ENCODE measurements around the gene OR8D2. TPM values are rescaled to one million over a fixed set of nuclear protein-coding genes. Genes with fewer than 3 reads are reported as not detected.

OR8D2 gene
- total and polyA plus RNA-seq, 2 of the 13 experiments (the other 11 are each of a cell fraction or from before 2014, with no cell fraction given): not detected

DNA sequence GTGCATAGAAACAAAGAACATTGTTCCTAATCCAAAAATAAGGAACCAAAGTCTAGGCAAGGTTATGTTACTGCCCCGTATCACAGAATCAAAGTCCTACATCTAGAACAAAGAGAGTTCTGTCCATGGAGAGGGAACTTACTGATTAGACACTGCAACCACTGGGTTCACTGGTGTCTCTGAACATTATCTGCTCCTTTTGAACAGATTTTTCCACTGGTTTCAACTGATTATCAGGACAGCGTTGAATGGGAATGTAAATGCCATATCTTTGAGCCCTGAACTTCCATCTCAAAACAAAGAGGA is 20.1 kb upstream of the OR8D2 start (continued):
- TF ChIP-seq, protein P1, sequence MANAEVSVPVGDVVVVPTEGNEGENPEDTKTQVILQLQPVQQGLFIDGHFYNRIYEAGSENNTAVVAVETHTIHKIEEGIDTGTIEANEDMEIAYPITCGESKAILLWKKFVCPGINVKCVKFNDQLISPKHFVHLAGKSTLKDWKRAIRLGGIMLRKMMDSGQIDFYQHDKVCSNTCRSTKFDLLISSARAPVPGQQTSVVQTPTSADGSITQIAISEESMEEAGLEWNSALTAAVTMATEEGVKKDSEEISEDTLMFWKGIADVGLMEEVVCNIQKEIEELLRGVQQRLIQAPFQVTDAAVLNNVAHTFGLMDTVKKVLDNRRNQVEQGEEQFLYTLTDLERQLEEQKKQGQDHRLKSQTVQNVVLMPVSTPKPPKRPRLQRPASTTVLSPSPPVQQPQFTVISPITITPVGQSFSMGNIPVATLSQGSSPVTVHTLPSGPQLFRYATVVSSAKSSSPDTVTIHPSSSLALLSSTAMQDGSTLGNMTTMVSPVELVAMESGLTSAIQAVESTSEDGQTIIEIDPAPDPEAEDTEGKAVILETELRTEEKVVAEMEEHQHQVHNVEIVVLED (CRISPR knock-in tag; IDR thresholded peaks at IDR 0.05; ENCODE audit: borderline replicate concordance): no peak
- TF ChIP-seq ZNF124 (CRISPR knock-in tag; IDR thresholded peaks at IDR 0.05) (no peak), GFI1 (CRISPR knock-in tag; IDR thresholded peaks at IDR 0.05; ENCODE audit: borderline replicate concordance) (0 out of 2 replicates have a peak, but pooled peaks have one; percentile 45), ZNF713 (CRISPR knock-in tag; IDR thresholded peaks at IDR 0.05) (no peak), ZNF839 (CRISPR knock-in tag; IDR thresholded peaks at IDR 0.05; ENCODE audit: borderline replicate concordance) (no peak), SOX5 (CRISPR knock-in tag; IDR thresholded peaks at IDR 0.05; ENCODE audit: borderline replicate concordance) (peak; percentile 74; the same call in 1 of the 2 replicates), POGZ (CRISPR knock-in tag; IDR thresholded peaks at IDR 0.05) (no peak), REL (CRISPR knock-in tag; conservative IDR thresholded peaks at IDR 0.05) (no peak), SOX13 (IDR thresholded peaks at IDR 0.05) (no peak), SOX13 (CRISPR knock-in tag; conservative IDR thresholded peaks at IDR 0.05 in 1 of 2, IDR thresholded peaks at IDR 0.05 in 1 of 2) (peak in 1 of 2 experiments; percentile 85; a peak in 2 of 4 replicates), SIN3B (IDR thresholded peaks at IDR 0.05; ENCODE audit: low read length) (no peak), PHF8 (CRISPR knock-in tag; IDR thresholded peaks at IDR 0.05) (no peak), EP300 (IDR thresholded peaks at IDR 0.05; ENCODE audit: low read depth in 2 of 2, low read length in 2 of 2) (peak in 1 of 2 experiments; percentile 49; a peak in 1 of 4 replicates), EP300 (CRISPR knock-in tag; IDR thresholded peaks at IDR 0.05; ENCODE audit: borderline replicate concordance) (no peak), HNF4G (IDR thresholded peaks at IDR 0.05; ENCODE audit: borderline replicate concordance, low read depth, low read length) (peak; percentile 47; the same call in 1 of the 2 replicates), HNF4G (CRISPR knock-in tag; IDR thresholded peaks at IDR 0.05; ENCODE audit: borderline replicate concordance, low read depth) (no peak), ZNF772 (CRISPR knock-in tag; IDR thresholded peaks at IDR 0.05) (peak; percentile 74; the same call in 1 of the 2 replicates)
- TF ChIP-seq, protein P2, sequence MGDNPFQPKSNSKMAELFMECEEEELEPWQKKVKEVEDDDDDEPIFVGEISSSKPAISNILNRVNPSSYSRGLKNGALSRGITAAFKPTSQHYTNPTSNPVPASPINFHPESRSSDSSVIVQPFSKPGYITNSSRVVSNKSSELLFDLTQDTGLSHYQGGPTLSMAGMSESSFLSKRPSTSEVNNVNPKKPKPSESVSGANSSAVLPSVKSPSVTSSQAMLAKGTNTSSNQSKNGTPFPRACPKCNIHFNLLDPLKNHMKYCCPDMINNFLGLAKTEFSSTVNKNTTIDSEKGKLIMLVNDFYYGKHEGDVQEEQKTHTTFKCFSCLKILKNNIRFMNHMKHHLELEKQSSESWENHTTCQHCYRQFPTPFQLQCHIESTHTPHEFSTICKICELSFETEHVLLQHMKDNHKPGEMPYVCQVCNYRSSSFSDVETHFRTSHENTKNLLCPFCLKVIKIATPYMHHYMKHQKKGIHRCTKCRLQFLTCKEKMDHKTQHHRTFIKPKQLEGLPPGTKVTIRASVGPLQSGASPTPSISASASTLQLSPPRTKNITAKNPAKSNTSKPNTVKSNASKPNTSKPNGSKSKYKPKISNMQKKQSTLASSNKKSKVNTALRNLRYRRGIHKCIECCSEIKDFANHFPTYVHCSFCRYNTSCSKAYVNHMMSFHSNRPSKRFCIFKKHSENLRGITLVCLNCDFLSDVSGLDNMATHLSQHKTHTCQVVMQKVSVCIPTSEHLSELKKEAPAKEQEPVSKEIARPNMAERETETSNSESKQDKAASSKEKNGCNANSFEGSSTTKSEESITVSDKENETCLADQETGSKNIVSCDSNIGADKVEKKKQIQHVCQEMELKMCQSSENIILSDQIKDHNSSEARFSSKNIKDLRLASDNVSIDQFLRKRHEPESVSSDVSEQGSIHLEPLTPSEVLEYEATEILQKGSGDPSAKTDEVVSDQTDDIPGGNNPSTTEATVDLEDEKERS (CRISPR knock-in tag; IDR thresholded peaks at IDR 0.05): no peak
- TF ChIP-seq, protein P3, sequence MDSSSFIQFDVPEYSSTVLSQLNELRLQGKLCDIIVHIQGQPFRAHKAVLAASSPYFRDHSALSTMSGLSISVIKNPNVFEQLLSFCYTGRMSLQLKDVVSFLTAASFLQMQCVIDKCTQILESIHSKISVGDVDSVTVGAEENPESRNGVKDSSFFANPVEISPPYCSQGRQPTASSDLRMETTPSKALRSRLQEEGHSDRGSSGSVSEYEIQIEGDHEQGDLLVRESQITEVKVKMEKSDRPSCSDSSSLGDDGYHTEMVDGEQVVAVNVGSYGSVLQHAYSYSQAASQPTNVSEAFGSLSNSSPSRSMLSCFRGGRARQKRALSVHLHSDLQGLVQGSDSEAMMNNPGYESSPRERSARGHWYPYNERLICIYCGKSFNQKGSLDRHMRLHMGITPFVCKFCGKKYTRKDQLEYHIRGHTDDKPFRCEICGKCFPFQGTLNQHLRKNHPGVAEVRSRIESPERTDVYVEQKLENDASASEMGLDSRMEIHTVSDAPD (CRISPR knock-in tag; IDR thresholded peaks at IDR 0.05): 0 out of 2 replicates have a peak, but pooled peaks have one; percentile 6
